Kidney epithelial cell (primary cell): ENCODE data around the gene ELL2. TPM values are rescaled to one million over a fixed set of nuclear protein-coding genes. Genes with fewer than 3 reads are reported as not detected.

Experiments used
- DNase-seq: peaks from one replicate; pipeline ENCODE4 v3.0.0-alpha.2; 2010; ENCODE audit warnings: low read depth
- H3K27me3 ChIP-seq: 2 replicates; pipeline ENCODE4 v1.6.0; 2011; ENCODE audit warnings: low read length; ENCODE audit not compliant: control insufficient read depth, insufficient read depth
- H3K36me3 ChIP-seq: 2 replicates; pipeline ENCODE4 v1.5.1; 2011; ENCODE audit warnings: low read length; ENCODE audit not compliant: control insufficient read depth, insufficient read depth
- H3K4me3 ChIP-seq: 2 replicates; pipeline ENCODE4 v1.5.1; 2011; ENCODE audit warnings: low read depth, mild to moderate bottlenecking, control low read depth, low read length
- total RNA-seq: library from RNA; depleted of rRNA; stranded (reverse); fragments of >200 nt; gene quantifications from 2 replicates; pipeline ENCODE4 v1.2.3, GENCODE V29; 2015
- TF ChIP-seq, protein P1 (sequence below): IDR thresholded peaks from 2 replicates; pipeline ENCODE4 v1.5.1; 2011; ENCODE audit warnings: mild to moderate bottlenecking, moderate library complexity, low read length, control low read depth, inconsistent platforms; ENCODE audit not compliant: insufficient read depth, poor library complexity, severe bottlenecking

The ELL2 gene
- 11.2 and 14.1 TPM in 2 replicates for total RNA-seq

DNA sequence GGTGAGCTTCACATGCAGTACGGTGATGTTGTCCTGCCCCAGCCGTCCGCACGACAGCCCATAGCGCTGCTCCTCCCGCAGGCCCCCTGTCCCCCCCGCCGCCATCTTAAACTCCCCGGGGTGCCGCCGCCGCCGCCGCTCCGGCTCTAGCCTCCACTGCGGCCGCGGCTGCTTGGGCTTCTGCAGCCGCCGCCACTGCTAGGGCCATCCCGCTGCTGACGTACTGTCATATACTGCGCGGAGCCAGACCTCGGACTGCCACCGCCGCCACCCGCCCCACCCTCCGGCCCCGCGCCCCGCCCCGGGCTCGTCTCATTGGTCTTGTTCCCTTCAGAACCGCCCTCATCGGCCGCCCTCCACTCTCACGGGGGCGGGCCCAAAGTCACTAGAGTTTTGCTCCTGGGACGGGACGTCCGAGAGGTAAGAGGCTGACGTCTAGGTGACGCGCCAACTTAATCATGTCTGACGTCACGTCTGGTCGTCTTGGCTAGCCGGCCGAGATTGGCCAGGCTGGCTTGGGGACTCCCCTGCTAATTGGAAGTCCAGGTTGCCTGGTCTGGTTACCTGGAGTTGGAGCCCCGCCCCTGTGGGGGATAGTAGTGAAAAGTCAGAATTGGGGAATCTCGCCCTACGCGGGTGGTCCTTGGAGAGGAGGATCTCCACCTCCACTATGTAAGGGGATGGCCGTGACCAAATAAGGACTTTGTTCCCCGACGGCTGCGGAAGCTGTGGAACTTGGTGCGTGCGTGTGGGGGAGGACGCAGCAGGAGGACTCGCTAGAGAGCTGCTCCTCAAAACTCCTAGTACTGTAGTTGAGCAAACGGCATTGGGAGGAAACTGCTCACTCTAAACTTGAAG is at the start of gene ELL2:
Gene ELL2 (minus strand): TSS at position 235 of the 858 bp plus-strand sequence. CDS start 130 bp downstream, at position 105.
- H3K27me3 ChIP-seq = no peaks in the 10 kb centered on the region
- peak; percentile 95 for DNase-seq
- TF ChIP-seq, protein P1, sequence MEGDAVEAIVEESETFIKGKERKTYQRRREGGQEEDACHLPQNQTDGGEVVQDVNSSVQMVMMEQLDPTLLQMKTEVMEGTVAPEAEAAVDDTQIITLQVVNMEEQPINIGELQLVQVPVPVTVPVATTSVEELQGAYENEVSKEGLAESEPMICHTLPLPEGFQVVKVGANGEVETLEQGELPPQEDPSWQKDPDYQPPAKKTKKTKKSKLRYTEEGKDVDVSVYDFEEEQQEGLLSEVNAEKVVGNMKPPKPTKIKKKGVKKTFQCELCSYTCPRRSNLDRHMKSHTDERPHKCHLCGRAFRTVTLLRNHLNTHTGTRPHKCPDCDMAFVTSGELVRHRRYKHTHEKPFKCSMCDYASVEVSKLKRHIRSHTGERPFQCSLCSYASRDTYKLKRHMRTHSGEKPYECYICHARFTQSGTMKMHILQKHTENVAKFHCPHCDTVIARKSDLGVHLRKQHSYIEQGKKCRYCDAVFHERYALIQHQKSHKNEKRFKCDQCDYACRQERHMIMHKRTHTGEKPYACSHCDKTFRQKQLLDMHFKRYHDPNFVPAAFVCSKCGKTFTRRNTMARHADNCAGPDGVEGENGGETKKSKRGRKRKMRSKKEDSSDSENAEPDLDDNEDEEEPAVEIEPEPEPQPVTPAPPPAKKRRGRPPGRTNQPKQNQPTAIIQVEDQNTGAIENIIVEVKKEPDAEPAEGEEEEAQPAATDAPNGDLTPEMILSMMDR = no peak
- H3K4me3 ChIP-seq = peak within 1 kb of the TSS; percentile 93
- no peaks in the 10 kb centered on the region for H3K36me3 ChIP-seq

DNA sequence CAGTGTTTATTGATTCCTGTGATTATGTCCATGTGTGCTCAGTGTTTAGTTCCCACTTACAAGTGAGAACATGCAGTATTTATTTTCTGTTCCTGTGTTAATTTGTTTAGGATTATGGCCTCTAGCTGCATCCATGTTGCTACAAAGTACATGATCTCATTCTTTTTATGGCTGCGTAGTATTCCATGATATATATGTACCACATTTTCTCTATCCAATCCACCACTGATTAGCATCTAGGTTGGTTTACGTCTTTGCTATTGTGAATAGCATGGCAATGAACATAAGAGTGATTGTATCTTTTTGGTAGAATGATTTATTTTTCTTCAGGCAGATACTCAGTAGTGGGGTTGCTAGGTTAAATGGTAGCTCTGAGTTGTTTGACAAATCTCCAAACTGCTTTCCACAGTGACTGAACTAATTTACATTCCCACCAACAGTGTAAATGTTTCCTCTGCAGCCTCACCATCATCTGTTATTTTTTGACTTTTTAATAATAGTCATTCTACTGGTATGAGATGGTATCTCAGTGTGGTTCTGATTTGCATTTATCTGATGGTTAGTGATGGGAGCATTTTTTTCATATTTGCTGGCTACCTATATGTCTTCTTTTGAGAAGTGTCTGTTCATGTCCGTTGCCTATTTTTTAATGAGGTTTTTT is 47.5 kb upstream of the ELL2 start:
- no peak overlapping the region for H3K4me3 ChIP-seq
- no peaks in the 10 kb centered on the region for H3K36me3 ChIP-seq
- TF ChIP-seq, protein P1 = no peak
- no peak for DNase-seq
- H3K27me3 ChIP-seq = no peaks in the 10 kb centered on the region

DNA sequence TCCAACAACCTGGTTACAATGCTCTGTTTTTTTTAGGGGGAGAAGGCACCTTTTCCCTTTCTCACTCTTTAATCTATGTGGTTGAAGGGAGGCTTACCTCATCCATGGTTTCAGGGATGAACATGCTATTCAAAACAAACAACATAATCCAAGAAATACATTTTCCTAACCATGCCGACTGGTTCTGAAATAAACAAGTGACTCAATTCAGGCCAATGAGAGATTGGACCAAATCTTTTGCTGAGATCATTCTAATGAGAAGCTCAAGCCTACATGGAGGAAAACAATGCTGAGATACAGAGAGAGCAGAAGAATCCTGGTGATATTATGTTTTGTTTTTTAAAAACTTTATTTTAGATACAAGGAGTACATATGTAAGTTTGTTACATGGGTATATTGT is 46.8 kb upstream of the ELL2 start:
- Histone ChIP-seq H3K27me3 (no peaks in the 10 kb centered on the region), H3K4me3 (no peak overlapping the region), H3K36me3 (no peaks in the 10 kb centered on the region)
- no peak for DNase-seq
- TF ChIP-seq, protein P1 = no peak

DNA sequence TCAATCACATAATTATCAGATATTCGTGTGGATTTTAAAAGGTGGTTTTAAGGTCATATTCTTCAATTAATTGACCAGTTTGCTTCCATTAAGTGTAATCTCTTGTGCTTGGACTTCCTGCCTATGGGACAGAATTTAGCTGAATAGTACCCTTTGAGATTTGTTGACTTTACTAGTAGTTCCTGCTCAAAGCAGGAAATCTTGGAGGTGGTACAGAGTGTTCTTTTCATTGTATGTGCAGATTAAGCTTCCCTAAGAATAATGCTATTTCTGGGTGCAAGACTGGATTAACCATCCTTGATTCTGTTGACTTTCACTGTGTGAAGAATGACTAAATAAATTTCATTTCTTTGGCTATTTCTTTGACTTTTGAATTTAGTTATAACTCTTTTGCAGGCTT is 45.4 kb upstream of the ELL2 start:
- TF ChIP-seq, protein P1 = no peak
- no peaks in the 10 kb centered on the region for H3K27me3 ChIP-seq
- DNase-seq = no peak

DNA sequence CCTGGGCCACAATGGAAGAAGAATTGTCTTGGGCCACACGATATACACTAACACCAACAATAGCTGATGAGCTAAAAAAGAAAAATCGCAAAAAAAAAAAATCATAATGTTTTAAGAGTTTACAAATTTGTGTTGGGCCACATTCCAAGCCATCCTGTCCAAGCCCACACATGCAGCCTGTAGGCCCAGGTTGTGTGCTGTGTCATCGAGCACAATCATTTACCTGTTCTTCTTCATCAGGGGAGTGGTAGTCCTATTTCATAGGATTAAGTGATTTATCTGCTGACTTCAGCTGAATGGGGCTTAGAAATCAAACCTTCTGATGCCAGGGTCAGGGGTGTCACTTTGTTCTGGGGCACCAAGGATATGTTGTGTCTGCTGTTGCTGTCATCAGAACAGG is 44.6 kb upstream of the ELL2 start:
- Histone ChIP-seq H3K4me3 (no peak overlapping the region), H3K36me3 (no peaks in the 10 kb centered on the region), H3K27me3 (no peaks in the 10 kb centered on the region)
- TF ChIP-seq, protein P1 = no peak
- DNase-seq = no peak

More for the DNA sequence above, 45.4 kb upstream of the ELL2 start:
- no peaks in the 10 kb centered on the region for H3K36me3 ChIP-seq
- H3K4me3 ChIP-seq = no peak overlapping the region

DNA sequence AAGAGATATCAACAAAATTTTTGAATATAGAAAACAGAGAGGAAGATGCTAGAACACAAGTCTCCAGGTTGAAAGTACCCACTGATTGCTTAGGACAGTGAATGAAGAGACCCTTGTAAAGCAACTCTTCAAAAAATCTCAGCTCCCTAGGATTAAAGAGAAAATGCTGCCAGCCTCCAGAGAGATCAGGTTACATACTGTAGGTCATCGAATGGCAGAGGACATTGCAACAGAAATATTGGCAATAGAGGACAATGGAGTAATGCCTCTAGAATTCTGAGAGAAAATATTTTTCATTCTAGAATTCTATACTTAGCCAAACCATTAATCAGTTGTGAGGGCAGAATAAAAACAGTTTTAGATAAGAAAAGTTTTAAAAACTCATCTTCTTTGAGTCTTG is 43.1 kb upstream of the ELL2 start:
- no peak for DNase-seq
- no peaks in the 10 kb centered on the region for H3K36me3 ChIP-seq
- no peaks in the 10 kb centered on the region for H3K27me3 ChIP-seq
- TF ChIP-seq, protein P1 = no peak
- H3K4me3 ChIP-seq = no peak overlapping the region
